ENCODE results near the gene RALA.

- no peak for TF ChIP-seq CTCF (IDR thresholded peaks at IDR 0.05; ENCODE audit: insufficient read depth, low read length, poor library complexity, severe bottlenecking)
- TF ChIP-seq EZH2phosphoT487 (conservative IDR thresholded peaks at IDR 0.05; ENCODE audit: low read length) = no peak
Measured at GRCh38 chr7:39700165-39700564, 76.8 kb downstream of the RALA start.

All from SU-DHL-6 (cell line).